GM13976 (cell line): Measurements from ENCODE around the gene RAD51B.
A peak's percentile ranks its signal among the peaks of the same experiment; 100 is the strongest.

Experiments used
- DNase-seq: peaks from one replicate; pipeline ENCODE4 v3.0.0; 2012; ENCODE audit warnings: low spot score
- CTCF ChIP-seq: IDR thresholded peaks from 2 replicates; pipeline ENCODE4 v1.5.1; 2012; ENCODE audit warnings: borderline replicate concordance, mild to moderate bottlenecking; ENCODE audit not compliant: insufficient read depth; ENCODE audit errors: extremely low read depth, missing control alignments, control extremely low read depth
- in situ Hi-C: fragments of 300-500 bp; cut with MboI; formaldehyde crosslinking; loops from one replicate; pipeline ENCODE4 v1.12.0; 2022; ENCODE audit warnings: low sequenced_read_pairs, mixed read lengths, inconsistent platforms; ENCODE audit not compliant: unreplicated experiment

The RAD51B gene

GRCh38 chr14:67863223-67863622 is 43.6 kb downstream of the RAD51B start:
- in situ Hi-C loops: no loop called here

GRCh38 chr14:67875175-67876006 is 55.8 kb downstream of the RAD51B start:
- no peak for DNase-seq
- TF ChIP-seq CTCF: no peak
- in situ Hi-C loops: no loop called here

More at GRCh38 chr14:67863223-67863622, 43.6 kb downstream of the RAD51B start:
- no peak for TF ChIP-seq CTCF
- no peak for DNase-seq

- DNase-seq: no peak
- in situ Hi-C loops: no loop called here
- TF ChIP-seq CTCF: no peak
Observed at GRCh38 chr14:67879026-67879425, 59.4 kb downstream of the RAD51B start.

GRCh38 chr14:67881225-67881624 is 61.6 kb downstream of the RAD51B start:
- DNase-seq: peak; percentile 58
- no peak for TF ChIP-seq CTCF
- in situ Hi-C loops: no loop called here

- TF ChIP-seq CTCF: no peak
- in situ Hi-C loops: no loop called here
- DNase-seq: no peak
Observed at GRCh38 chr14:67882986-67883555, 63.5 kb downstream of the RAD51B start.

GRCh38 chr14:67883717-67884116 is 64.1 kb downstream of the RAD51B start:
- DNase-seq: no peak
- in situ Hi-C loops: no loop called here

More at GRCh38 chr14:67883717-67884116, 64.1 kb downstream of the RAD51B start:
- no peak for TF ChIP-seq CTCF
